B cell (primary cell): ENCODE results near the gene C19orf81. TPM values are rescaled to one million over a fixed set of nuclear protein-coding genes. Genes with fewer than 3 reads are reported as not detected.
A peak's percentile ranks its signal among the peaks of the same experiment; 100 is the strongest.

Source experiments
- ATAC-seq: fragments of 200-7000 bp; cut with Tn5 transposase; one replicate; pipeline ENCODE4 v1.10.0; 2021; ENCODE audit warnings: low read depth, mild to moderate bottlenecking, moderate number of reproducible peaks, moderate library complexity
- CTCF ChIA-PET: fragments of 350-600 bp; sonication (Branson Sonifier 250); formaldehyde crosslinking; loops from one replicate; lab custom pipeline; 2021; ENCODE audit warnings: antibody characterized with exemption, inconsistent platforms; lab: Charles Lee
- POLR2A ChIA-PET: fragments of 350-600 bp; sonication (Branson Sonifier 250); formaldehyde crosslinking; loops from one replicate; lab custom pipeline; 2021; ENCODE audit warnings: antibody characterized with exemption; lab: Charles Lee
- DNase-seq: peaks from one replicate; pipeline ENCODE4 v3.0.0; 2013
- H2AFZ ChIP-seq: 2 replicates; pipeline ENCODE4 v1.6.1; 2012; ENCODE audit warnings: mild to moderate bottlenecking, low read depth, low read length; ENCODE audit not compliant: insufficient read depth, poor library complexity, severe bottlenecking
- H3K27ac ChIP-seq, 2 donors: 1 replicate in 1 of 2; 2 replicates in 1 of 2; pipeline ENCODE4 v1.5.1; 2012 to 2013; ENCODE audit warnings: low read length in 2 of 2, mild to moderate bottlenecking in 2 of 2, moderate library complexity in 1 of 2
- H3K27me3 ChIP-seq, 4 experiments: fragments of 200-600 bp in 1 of 4; sonication (generic) in 1 of 4; replicated peaks in 1 of 4; 1 replicate in 2 of 4; 2 replicates in 2 of 4; pipeline versions ENCODE4 v1.6.1 to v1.7.0; 2013 to 2016; ENCODE audit warnings: low read length in 3 of 4, mild to moderate bottlenecking in 2 of 4, mixed read lengths in 1 of 4, moderate library complexity in 1 of 4; ENCODE audit not compliant: insufficient read depth in 4 of 4, control insufficient read depth in 3 of 4; ENCODE audit errors: control extremely low read depth in 1 of 4
- H3K36me3 ChIP-seq, 2 experiments: replicated peaks in 1 of 2; 1 replicate in 1 of 2; 2 replicates in 1 of 2; pipeline versions ENCODE4 v1.6.1 to v1.7.1; 2013; ENCODE audit warnings: low read length in 1 of 2; ENCODE audit not compliant: insufficient read depth in 2 of 2, control insufficient read depth in 1 of 2; ENCODE audit errors: control extremely low read depth in 1 of 2, extremely low read depth in 1 of 2
- H3K4me1 ChIP-seq, 2 donors: fragments of 200-600 bp in 1 of 2; sonication (generic) in 1 of 2; 1 replicate in 1 of 2; 2 replicates in 1 of 2; pipeline versions ENCODE4 v1.5.1 to v1.6.1; 2013 to 2017; ENCODE audit warnings: low read length in 2 of 2; ENCODE audit not compliant: control insufficient read depth in 2 of 2, insufficient read depth in 2 of 2
- H3K4me2 ChIP-seq: replicated peaks from 2 replicates; pipeline ENCODE3; 2012; ENCODE audit warnings: mild to moderate bottlenecking, low read depth, low read length; ENCODE audit not compliant: poor library complexity, severe bottlenecking
- H3K4me3 ChIP-seq, 5 experiments: fragments of 200-600 bp in 1 of 5; sonication (generic) in 1 of 5; 1 replicate in 3 of 5; 2 replicates in 2 of 5; pipeline versions ENCODE4 v1.5.1 to v1.7.0; 2011 to 2016; ENCODE audit warnings: low read length in 4 of 5, mild to moderate bottlenecking in 4 of 5, low read depth in 2 of 5, control low read depth in 1 of 5, moderate library complexity in 1 of 5; ENCODE audit not compliant: insufficient read depth in 1 of 5; ENCODE audit errors: control extremely low read depth in 1 of 5, extremely low read depth in 1 of 5
- H3K79me2 ChIP-seq: fragments of 200-600 bp; sonication (generic); one replicate; pipeline ENCODE4 v1.6.0; 2016; ENCODE audit warnings: low read length; ENCODE audit not compliant: control insufficient read depth, insufficient read depth
- H3K9ac ChIP-seq: fragments of 200-600 bp; sonication (generic); 2 replicates; pipeline ENCODE4 v1.6.1; 2017; ENCODE audit warnings: mild to moderate bottlenecking, low read length, moderate library complexity
- H3K9me3 ChIP-seq, 3 donors: one replicate each; pipeline versions ENCODE4 v1.6.1 to v1.7.1; 2013; ENCODE audit warnings: low read length in 2 of 3; ENCODE audit not compliant: control insufficient read depth in 2 of 3, insufficient read depth in 1 of 3; ENCODE audit errors: control extremely low read depth in 1 of 3
- H4K20me1 ChIP-seq: 2 replicates; pipeline ENCODE4 v1.6.0; 2012; ENCODE audit warnings: mild to moderate bottlenecking, low read length; ENCODE audit not compliant: insufficient read depth, control insufficient read depth, poor library complexity, severe bottlenecking
- H3K27ac Mint-ChIP-seq: one replicate; pipeline ENCODE4 v1.8.0; 2021; ENCODE audit warnings: mixed read lengths
- H3K27me3 Mint-ChIP-seq: one replicate; pipeline ENCODE4 v1.8.0; 2021; ENCODE audit warnings: mixed read lengths
- H3K4me1 Mint-ChIP-seq: one replicate; pipeline ENCODE4 v1.8.0; 2021; ENCODE audit warnings: mixed read lengths
- H3K4me3 Mint-ChIP-seq: one replicate; pipeline ENCODE4 v1.8.0; 2021; ENCODE audit warnings: mixed read lengths
- H3K9me3 Mint-ChIP-seq: one replicate; pipeline ENCODE4 v1.8.0; 2022; ENCODE audit warnings: mixed read lengths; ENCODE audit not compliant: insufficient read depth
- EZH2 ChIP-seq: IDR thresholded peaks from 2 replicates; pipeline ENCODE4 v1.6.1; 2012; ENCODE audit warnings: borderline replicate concordance, low read depth, mild to moderate bottlenecking, moderate library complexity, low read length; ENCODE audit not compliant: insufficient read depth, poor library complexity, severe bottlenecking
- WGBS: methylation state at CpG from one replicate; pipeline ENCODE4 v1.1.5; 2013; ENCODE audit warnings: missing lambda C conversion rate; ENCODE audit not compliant: insufficient coverage; 5-methylcytosine and 5-hydroxymethylcytosine counted together
- intact Hi-C: fragments of 100-400 bp; cut with micrococcal nuclease; formaldehyde crosslinking; loops from one replicate; pipeline ENCODE4 v1.10.0; 2022
- polyA plus RNA-seq: library from polyadenylated mRNA; depleted of rRNA; stranded (reverse); fragments of >200 nt; gene quantifications from 2 replicates; pipeline ENCODE4 v1.2.3, GENCODE V29; 2012
- total RNA-seq, 2 donors: library from RNA; stranded (reverse); fragments of 120-200 nt in 1 of 2; gene quantifications; 1 replicate in 1 of 2; 2 replicates in 1 of 2; pipeline versions ENCODE4 v1.2.3 to v1.2.4, GENCODE V29; 2013 to 2022
- TF ChIP-seq, protein P1 (sequence below): fragments of 200-600 bp; IDR thresholded peaks from one replicate; pipeline ENCODE4 v1.8.0; 2022; ENCODE audit warnings: antibody characterized with exemption, mild to moderate bottlenecking

The C19orf81 gene
- total and polyA plus RNA-seq, 2 donors (not counting 1 experiment from before 2014, with no cell fraction given), result 0.37 TPM; not detected in 1

DNA sequence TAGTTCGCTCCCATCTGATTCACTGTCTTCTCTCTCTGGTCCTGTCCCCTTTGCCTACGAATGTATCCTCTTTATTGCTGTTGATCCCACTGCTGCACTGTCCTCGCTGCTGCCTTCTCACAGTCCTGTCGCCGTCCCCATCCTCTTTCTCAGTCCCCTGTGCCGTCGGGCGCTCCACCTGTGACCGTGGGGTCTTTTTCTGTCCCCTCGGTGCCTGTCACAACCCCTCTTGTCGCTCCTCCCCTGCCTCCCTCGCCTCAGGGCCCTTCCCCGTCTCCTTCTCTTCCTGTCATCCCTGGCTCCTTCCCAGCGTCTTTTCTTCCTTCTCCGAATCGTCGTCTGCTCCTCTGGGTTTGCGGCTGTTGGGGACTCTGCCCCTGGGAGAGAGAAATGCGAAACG, 41.9 kb upstream of the C19orf81 start:
- no peaks in the 10 kb centered on the region for H4K20me1 ChIP-seq
- H3K36me3 ChIP-seq, result no peaks in the 10 kb centered on the region
- no peak for DNase-seq
- Mint-ChIP-seq H3K27me3 (peaks cover 28% of the 10 kb centered on the region), H3K27ac (no peak overlapping the region), H3K4me1 (peaks cover 9% of the 10 kb centered on the region), H3K4me3 (no peak overlapping the region), H3K9me3 (peaks cover 6% of the 10 kb centered on the region)
- H3K4me2 ChIP-seq, result peak overlapping the region; percentile 60
- intact Hi-C loops, result no loop called here
- H3K9ac ChIP-seq, result no peak overlapping the region
- peaks cover 0 to 32% (median 2%) of the 10 kb centered on the region in 4 experiments for H3K27me3 ChIP-seq
- ChIA-PET POLR2A (no interaction called here), CTCF (interaction anchor here (1.0 kb wide), 1 partner anchor 176 kb away, joined by 3 read pairs; no protein-coding TSS in a partner anchor)
- no peak for ATAC-seq
- peaks cover 11 to 13% of the 10 kb centered on the region in 2 donors for H3K4me1 ChIP-seq
- H3K79me2 ChIP-seq, result no peaks in the 10 kb centered on the region
- peaks cover 0 to 32% (median 2%) of the 10 kb centered on the region in 3 donors for H3K9me3 ChIP-seq
- no peak overlapping the region for H2AFZ ChIP-seq
- no peak for TF ChIP-seq EZH2
- TF ChIP-seq, protein P1, sequence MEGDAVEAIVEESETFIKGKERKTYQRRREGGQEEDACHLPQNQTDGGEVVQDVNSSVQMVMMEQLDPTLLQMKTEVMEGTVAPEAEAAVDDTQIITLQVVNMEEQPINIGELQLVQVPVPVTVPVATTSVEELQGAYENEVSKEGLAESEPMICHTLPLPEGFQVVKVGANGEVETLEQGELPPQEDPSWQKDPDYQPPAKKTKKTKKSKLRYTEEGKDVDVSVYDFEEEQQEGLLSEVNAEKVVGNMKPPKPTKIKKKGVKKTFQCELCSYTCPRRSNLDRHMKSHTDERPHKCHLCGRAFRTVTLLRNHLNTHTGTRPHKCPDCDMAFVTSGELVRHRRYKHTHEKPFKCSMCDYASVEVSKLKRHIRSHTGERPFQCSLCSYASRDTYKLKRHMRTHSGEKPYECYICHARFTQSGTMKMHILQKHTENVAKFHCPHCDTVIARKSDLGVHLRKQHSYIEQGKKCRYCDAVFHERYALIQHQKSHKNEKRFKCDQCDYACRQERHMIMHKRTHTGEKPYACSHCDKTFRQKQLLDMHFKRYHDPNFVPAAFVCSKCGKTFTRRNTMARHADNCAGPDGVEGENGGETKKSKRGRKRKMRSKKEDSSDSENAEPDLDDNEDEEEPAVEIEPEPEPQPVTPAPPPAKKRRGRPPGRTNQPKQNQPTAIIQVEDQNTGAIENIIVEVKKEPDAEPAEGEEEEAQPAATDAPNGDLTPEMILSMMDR, result no peak
- H3K27ac ChIP-seq, result no peak overlapping the region
- WGBS, result 77% methylated on average over 20 of the region's 20 CpGs
- H3K4me3 ChIP-seq, result peak overlapping the region in 1 of 5 experiments; percentile 19
